Osteoblast (primary cell): ENCODE data around the gene UBE2Q1. TPM values are rescaled to one million over a fixed set of nuclear protein-coding genes. Genes with fewer than 3 reads are reported as not detected.

Experiments used
- DNase-seq: peaks from one replicate; pipeline ENCODE4 v3.0.0; 2011; ENCODE audit warnings: low spot score, mixed read lengths; ENCODE audit not compliant: insufficient read length; ENCODE audit errors: missing footprints
- H2AFZ ChIP-seq: 2 replicates; pipeline ENCODE4 v1.6.0; 2011; ENCODE audit warnings: mild to moderate bottlenecking, low read length
- H3K27ac ChIP-seq: 2 replicates; pipeline ENCODE4 v1.5.1; 2011; ENCODE audit warnings: mild to moderate bottlenecking, low read depth, low read length, moderate library complexity
- H3K27me3 ChIP-seq: 2 replicates; pipeline ENCODE4 v1.6.0; 2012; ENCODE audit warnings: mild to moderate bottlenecking, control low read depth, inconsistent platforms, low read length, moderate library complexity; ENCODE audit not compliant: insufficient read depth
- H3K36me3 ChIP-seq: 2 replicates; pipeline ENCODE4 v1.5.1; 2011; ENCODE audit warnings: mild to moderate bottlenecking, low read length, control low read depth, moderate library complexity; ENCODE audit not compliant: insufficient read depth
- H3K4me1 ChIP-seq: 2 replicates; pipeline ENCODE4 v1.5.1; 2011; ENCODE audit warnings: mild to moderate bottlenecking, low read length, control low read depth, moderate library complexity; ENCODE audit not compliant: insufficient read depth
- H3K4me2 ChIP-seq: 2 replicates; pipeline ENCODE4 v1.6.0; 2011; ENCODE audit warnings: mild to moderate bottlenecking, low read length; ENCODE audit not compliant: insufficient read depth
- H3K4me3 ChIP-seq: fragments of 200-600 bp; sonication (generic); 3 replicates; pipeline ENCODE4 v1.5.1; 2012; ENCODE audit warnings: mild to moderate bottlenecking, low read length, inconsistent platforms; ENCODE audit not compliant: insufficient read depth
- H3K79me2 ChIP-seq: 2 replicates; pipeline ENCODE4 v1.6.0; 2012; ENCODE audit warnings: mild to moderate bottlenecking, low read length, control low read depth, inconsistent platforms; ENCODE audit not compliant: insufficient read depth
- H3K9me3 ChIP-seq: 2 replicates; pipeline ENCODE4 v1.5.1; 2011; ENCODE audit warnings: low read depth, low read length, control low read depth
- H4K20me1 ChIP-seq: 2 replicates; pipeline ENCODE4 v1.6.0; 2012; ENCODE audit warnings: mild to moderate bottlenecking, low read length, control low read depth; ENCODE audit not compliant: insufficient read depth
- CTCF ChIP-seq: IDR thresholded peaks from 2 replicates; pipeline ENCODE4 v1.5.1; 2011; ENCODE audit warnings: mild to moderate bottlenecking, low read depth, low read length, moderate library complexity; ENCODE audit errors: extremely low read depth
- total RNA-seq: library from RNA; depleted of rRNA; stranded (reverse); fragments of >200 nt; gene quantifications from 2 replicates; pipeline ENCODE4 v1.2.3, GENCODE V29; 2012

UBE2Q1 gene
- total RNA-seq, 1 donor, result 27.9 TPM

- no peak overlapping the region for H3K4me2 ChIP-seq
- peaks cover 17% of the 10 kb centered on the region for H4K20me1 ChIP-seq
- H3K27ac ChIP-seq, result no peak overlapping the region
- TF ChIP-seq CTCF, result no peak
- peaks cover 7% of the 10 kb centered on the region for H3K79me2 ChIP-seq
- no peaks in the 10 kb centered on the region for H3K9me3 ChIP-seq
- no peak for DNase-seq
- H3K4me1 ChIP-seq, result peaks cover 2% of the 10 kb centered on the region
- peaks cover 94% of the 10 kb centered on the region for H3K36me3 ChIP-seq
- H3K27me3 ChIP-seq, result no peaks in the 10 kb centered on the region
- no peak overlapping the region for H2AFZ ChIP-seq
- no peak overlapping the region for H3K4me3 ChIP-seq
Observed at GRCh38 chr1:154590756-154591155, 32.3 kb upstream of the UBE2Q1 start.

GRCh38 chr1:154589780-154590179 lies 31.3 kb upstream of the UBE2Q1 start:
- peaks cover 95% of the 10 kb centered on the region for H3K36me3 ChIP-seq
- H2AFZ ChIP-seq, result no peak overlapping the region
- H3K27ac ChIP-seq, result no peak overlapping the region
- no peak overlapping the region for H3K4me3 ChIP-seq
- no peak for TF ChIP-seq CTCF
- peaks cover 2% of the 10 kb centered on the region for H3K79me2 ChIP-seq
- H3K4me2 ChIP-seq, result no peak overlapping the region
- H3K27me3 ChIP-seq, result no peaks in the 10 kb centered on the region
- no peak for DNase-seq
- peaks cover 16% of the 10 kb centered on the region for H4K20me1 ChIP-seq
- no peaks in the 10 kb centered on the region for H3K4me1 ChIP-seq
- no peaks in the 10 kb centered on the region for H3K9me3 ChIP-seq

- Histone ChIP-seq H3K27ac (no peak overlapping the region), H3K4me1 (no peaks in the 10 kb centered on the region), H3K4me3 (no peak overlapping the region), H3K79me2 (no peaks in the 10 kb centered on the region), H3K4me2 (no peak overlapping the region), H3K36me3 (peaks cover 98% of the 10 kb centered on the region), H3K9me3 (no peaks in the 10 kb centered on the region), H3K27me3 (no peaks in the 10 kb centered on the region), H2AFZ (no peak overlapping the region), H4K20me1 (peaks cover 15% of the 10 kb centered on the region)
- no peak for DNase-seq
- no peak for TF ChIP-seq CTCF
Observed at GRCh38 chr1:154586641-154587040, 28.2 kb upstream of the UBE2Q1 start.

- H4K20me1 ChIP-seq, result peaks cover 15% of the 10 kb centered on the region
- H3K4me3 ChIP-seq, result no peak overlapping the region
- no peak overlapping the region for H3K4me2 ChIP-seq
- H3K27me3 ChIP-seq, result no peaks in the 10 kb centered on the region
- no peak overlapping the region for H3K27ac ChIP-seq
- peaks cover 95% of the 10 kb centered on the region for H3K36me3 ChIP-seq
- H3K79me2 ChIP-seq, result no peaks in the 10 kb centered on the region
- no peak overlapping the region for H2AFZ ChIP-seq
- no peak for DNase-seq
- H3K9me3 ChIP-seq, result no peaks in the 10 kb centered on the region
- TF ChIP-seq CTCF, result no peak
- H3K4me1 ChIP-seq, result no peaks in the 10 kb centered on the region
Observed at GRCh38 chr1:154586231-154586630, 27.8 kb upstream of the UBE2Q1 start.
